HEK293 (cell line): ENCODE measurements around the gene TMEM179B.

Experiments
- RBAK ChIP-seq: fragments of 450-650 bp; formaldehyde crosslinking; IDR thresholded peaks from 2 replicates; pipeline ENCODE4 v1.5.1; 2016; ENCODE audit warnings: missing biosample characterization, missing genetic modification characterization
- TCF7L2 ChIP-seq: IDR thresholded peaks from 2 replicates; pipeline ENCODE4 v1.6.1; 2011; ENCODE audit warnings: low read depth, mild to moderate bottlenecking, inconsistent platforms, low read length, moderate library complexity, borderline replicate concordance
- YY1 ChIP-seq: fragments of 450-650 bp; formaldehyde crosslinking; IDR thresholded peaks from 2 replicates; pipeline ENCODE4 v1.5.1; 2018; ENCODE audit warnings: missing biosample characterization, missing genetic modification characterization
- ZBTB1 ChIP-seq: fragments of 450-650 bp; formaldehyde crosslinking; IDR thresholded peaks from 2 replicates; pipeline ENCODE4 v1.5.1; 2016; ENCODE audit warnings: missing biosample characterization, missing genetic modification characterization
- ZFP41 ChIP-seq: fragments of 450-650 bp; formaldehyde crosslinking; IDR thresholded peaks from 2 replicates; pipeline ENCODE4 v1.5.1; 2016; ENCODE audit warnings: missing biosample characterization, missing genetic modification characterization, borderline replicate concordance
- ZNF561 ChIP-seq: fragments of 450-650 bp; IDR thresholded peaks from 2 replicates; pipeline ENCODE4 v1.5.1; 2018; ENCODE audit warnings: missing biosample characterization, missing genetic modification characterization, borderline replicate concordance
- ZNF585B ChIP-seq: fragments of 450-650 bp; formaldehyde crosslinking; IDR thresholded peaks from 2 replicates; pipeline ENCODE4 v1.5.1; 2016; ENCODE audit warnings: missing biosample characterization, missing genetic modification characterization
- ZNF670 ChIP-seq: fragments of 450-650 bp; formaldehyde crosslinking; IDR thresholded peaks from 2 replicates; pipeline ENCODE4 v1.5.1; 2016; ENCODE audit warnings: missing biosample characterization, missing genetic modification characterization, low read depth
- TF ChIP-seq, protein P1 (sequence below): fragments of 450-650 bp; formaldehyde crosslinking; IDR thresholded peaks from 2 replicates; pipeline ENCODE4 v1.5.1; 2016; ENCODE audit warnings: missing biosample characterization, missing genetic modification characterization
- TF ChIP-seq, protein P2 (sequence below): fragments of 450-650 bp; formaldehyde crosslinking; IDR thresholded peaks from 2 replicates; pipeline ENCODE4 v1.5.1; 2016; ENCODE audit warnings: missing biosample characterization, missing genetic modification characterization
- TF ChIP-seq, protein P3 (sequence below): fragments of 450-650 bp; formaldehyde crosslinking; IDR thresholded peaks from 2 replicates; pipeline ENCODE4 v1.5.1; 2016; ENCODE audit warnings: missing biosample characterization, missing genetic modification characterization

DNA sequence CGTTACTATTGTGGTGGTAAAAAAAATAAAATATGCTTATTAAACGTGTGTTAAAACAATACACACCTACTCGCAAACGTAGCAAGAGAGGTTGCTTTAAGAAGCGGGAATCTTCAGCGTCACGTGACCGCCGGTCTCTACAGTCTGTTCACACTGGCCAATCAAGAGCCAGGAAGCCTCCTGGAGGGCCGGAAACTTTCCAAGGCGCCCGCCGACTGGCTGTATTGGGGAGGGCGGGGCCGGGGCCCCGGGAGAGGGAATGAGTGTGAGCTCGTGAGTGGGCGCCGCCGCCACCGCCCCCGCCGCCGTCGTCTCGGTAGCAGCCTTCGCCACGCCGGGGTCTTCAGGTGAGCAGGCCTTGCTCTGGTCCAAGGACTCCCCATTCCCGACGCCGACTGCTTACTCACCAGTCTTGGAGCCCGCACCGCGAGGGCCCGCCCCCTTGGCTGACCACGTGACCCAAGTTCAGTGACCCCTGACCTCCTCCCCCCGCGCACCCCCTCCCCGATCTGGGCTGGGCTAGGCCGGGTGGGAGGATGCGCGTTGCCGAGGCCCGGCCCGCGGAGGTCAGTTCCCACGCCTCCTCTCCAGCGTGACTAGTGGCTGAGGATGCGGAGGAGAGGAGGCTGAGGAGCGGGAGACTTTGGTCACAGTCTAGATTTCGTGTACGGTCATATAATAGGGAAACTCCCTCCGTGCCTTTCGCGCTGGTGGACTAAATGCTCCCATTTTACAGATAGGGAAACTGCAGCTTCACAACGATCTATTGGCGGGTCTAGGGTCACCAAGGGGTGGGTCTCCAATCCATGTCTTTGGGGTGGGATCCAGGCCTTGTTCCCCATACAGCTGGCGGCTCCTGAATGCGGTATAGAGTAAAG, 15.8 kb upstream of the TMEM179B start, which contains the start of gene TAF6L:
- TF ChIP-seq, protein P1, sequence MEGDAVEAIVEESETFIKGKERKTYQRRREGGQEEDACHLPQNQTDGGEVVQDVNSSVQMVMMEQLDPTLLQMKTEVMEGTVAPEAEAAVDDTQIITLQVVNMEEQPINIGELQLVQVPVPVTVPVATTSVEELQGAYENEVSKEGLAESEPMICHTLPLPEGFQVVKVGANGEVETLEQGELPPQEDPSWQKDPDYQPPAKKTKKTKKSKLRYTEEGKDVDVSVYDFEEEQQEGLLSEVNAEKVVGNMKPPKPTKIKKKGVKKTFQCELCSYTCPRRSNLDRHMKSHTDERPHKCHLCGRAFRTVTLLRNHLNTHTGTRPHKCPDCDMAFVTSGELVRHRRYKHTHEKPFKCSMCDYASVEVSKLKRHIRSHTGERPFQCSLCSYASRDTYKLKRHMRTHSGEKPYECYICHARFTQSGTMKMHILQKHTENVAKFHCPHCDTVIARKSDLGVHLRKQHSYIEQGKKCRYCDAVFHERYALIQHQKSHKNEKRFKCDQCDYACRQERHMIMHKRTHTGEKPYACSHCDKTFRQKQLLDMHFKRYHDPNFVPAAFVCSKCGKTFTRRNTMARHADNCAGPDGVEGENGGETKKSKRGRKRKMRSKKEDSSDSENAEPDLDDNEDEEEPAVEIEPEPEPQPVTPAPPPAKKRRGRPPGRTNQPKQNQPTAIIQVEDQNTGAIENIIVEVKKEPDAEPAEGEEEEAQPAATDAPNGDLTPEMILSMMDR (tag by site-specific recombination), result no peak; the same call in 1 of the 2 replicates
- no peak for TF ChIP-seq ZNF561 (tag by site-specific recombination)
- TF ChIP-seq, protein P2, sequence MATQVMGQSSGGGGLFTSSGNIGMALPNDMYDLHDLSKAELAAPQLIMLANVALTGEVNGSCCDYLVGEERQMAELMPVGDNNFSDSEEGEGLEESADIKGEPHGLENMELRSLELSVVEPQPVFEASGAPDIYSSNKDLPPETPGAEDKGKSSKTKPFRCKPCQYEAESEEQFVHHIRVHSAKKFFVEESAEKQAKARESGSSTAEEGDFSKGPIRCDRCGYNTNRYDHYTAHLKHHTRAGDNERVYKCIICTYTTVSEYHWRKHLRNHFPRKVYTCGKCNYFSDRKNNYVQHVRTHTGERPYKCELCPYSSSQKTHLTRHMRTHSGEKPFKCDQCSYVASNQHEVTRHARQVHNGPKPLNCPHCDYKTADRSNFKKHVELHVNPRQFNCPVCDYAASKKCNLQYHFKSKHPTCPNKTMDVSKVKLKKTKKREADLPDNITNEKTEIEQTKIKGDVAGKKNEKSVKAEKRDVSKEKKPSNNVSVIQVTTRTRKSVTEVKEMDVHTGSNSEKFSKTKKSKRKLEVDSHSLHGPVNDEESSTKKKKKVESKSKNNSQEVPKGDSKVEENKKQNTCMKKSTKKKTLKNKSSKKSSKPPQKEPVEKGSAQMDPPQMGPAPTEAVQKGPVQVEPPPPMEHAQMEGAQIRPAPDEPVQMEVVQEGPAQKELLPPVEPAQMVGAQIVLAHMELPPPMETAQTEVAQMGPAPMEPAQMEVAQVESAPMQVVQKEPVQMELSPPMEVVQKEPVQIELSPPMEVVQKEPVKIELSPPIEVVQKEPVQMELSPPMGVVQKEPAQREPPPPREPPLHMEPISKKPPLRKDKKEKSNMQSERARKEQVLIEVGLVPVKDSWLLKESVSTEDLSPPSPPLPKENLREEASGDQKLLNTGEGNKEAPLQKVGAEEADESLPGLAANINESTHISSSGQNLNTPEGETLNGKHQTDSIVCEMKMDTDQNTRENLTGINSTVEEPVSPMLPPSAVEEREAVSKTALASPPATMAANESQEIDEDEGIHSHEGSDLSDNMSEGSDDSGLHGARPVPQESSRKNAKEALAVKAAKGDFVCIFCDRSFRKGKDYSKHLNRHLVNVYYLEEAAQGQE (tag by site-specific recombination), result no peak
- no peak for TF ChIP-seq ZNF585B (tag by site-specific recombination)
- no peak for TF ChIP-seq YY1 (tag by site-specific recombination)
- TF ChIP-seq TCF7L2, result no peak
- TF ChIP-seq ZFP41, result no peak
- no peak for TF ChIP-seq RBAK (tag by site-specific recombination)
- TF ChIP-seq ZNF670 (tag by site-specific recombination), result no peak
- TF ChIP-seq ZBTB1, result no peak
- TF ChIP-seq, protein P3, sequence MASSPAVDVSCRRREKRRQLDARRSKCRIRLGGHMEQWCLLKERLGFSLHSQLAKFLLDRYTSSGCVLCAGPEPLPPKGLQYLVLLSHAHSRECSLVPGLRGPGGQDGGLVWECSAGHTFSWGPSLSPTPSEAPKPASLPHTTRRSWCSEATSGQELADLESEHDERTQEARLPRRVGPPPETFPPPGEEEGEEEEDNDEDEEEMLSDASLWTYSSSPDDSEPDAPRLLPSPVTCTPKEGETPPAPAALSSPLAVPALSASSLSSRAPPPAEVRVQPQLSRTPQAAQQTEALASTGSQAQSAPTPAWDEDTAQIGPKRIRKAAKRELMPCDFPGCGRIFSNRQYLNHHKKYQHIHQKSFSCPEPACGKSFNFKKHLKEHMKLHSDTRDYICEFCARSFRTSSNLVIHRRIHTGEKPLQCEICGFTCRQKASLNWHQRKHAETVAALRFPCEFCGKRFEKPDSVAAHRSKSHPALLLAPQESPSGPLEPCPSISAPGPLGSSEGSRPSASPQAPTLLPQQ (tag by site-specific recombination), result no peak; the same call in 1 of the 2 replicates
